ENCODE data around the gene ICAM5.

The ICAM5 gene

GRCh38 chr19:10285393-10285792, 4.4 kb upstream of the ICAM5 start:
- H3K27ac ChIP-seq: peak overlapping the region; percentile 93
- POLR2A ChIA-PET (ENCODE audit: low non-redundant PET): interaction anchor here (0.6 to 1.5 kb wide), 3 partner anchors 12 to 30 kb away, joined by 3 to 7 read pairs (median 4); partner anchors contain the start of gene ICAM1
- no peak for DNase-seq (ENCODE audit: low spot score)
- TF ChIP-seq, protein P1, sequence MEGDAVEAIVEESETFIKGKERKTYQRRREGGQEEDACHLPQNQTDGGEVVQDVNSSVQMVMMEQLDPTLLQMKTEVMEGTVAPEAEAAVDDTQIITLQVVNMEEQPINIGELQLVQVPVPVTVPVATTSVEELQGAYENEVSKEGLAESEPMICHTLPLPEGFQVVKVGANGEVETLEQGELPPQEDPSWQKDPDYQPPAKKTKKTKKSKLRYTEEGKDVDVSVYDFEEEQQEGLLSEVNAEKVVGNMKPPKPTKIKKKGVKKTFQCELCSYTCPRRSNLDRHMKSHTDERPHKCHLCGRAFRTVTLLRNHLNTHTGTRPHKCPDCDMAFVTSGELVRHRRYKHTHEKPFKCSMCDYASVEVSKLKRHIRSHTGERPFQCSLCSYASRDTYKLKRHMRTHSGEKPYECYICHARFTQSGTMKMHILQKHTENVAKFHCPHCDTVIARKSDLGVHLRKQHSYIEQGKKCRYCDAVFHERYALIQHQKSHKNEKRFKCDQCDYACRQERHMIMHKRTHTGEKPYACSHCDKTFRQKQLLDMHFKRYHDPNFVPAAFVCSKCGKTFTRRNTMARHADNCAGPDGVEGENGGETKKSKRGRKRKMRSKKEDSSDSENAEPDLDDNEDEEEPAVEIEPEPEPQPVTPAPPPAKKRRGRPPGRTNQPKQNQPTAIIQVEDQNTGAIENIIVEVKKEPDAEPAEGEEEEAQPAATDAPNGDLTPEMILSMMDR (conservative IDR thresholded peaks at IDR 0.05; ENCODE audit: low read depth): no peak
- CTCF ChIA-PET: interaction anchor here (0.6 to 2.0 kb wide), 4 partner anchors 11 to 27 kb away, joined by 3 to 4 read pairs (median 4); no protein-coding TSS in a partner anchor

DNA sequence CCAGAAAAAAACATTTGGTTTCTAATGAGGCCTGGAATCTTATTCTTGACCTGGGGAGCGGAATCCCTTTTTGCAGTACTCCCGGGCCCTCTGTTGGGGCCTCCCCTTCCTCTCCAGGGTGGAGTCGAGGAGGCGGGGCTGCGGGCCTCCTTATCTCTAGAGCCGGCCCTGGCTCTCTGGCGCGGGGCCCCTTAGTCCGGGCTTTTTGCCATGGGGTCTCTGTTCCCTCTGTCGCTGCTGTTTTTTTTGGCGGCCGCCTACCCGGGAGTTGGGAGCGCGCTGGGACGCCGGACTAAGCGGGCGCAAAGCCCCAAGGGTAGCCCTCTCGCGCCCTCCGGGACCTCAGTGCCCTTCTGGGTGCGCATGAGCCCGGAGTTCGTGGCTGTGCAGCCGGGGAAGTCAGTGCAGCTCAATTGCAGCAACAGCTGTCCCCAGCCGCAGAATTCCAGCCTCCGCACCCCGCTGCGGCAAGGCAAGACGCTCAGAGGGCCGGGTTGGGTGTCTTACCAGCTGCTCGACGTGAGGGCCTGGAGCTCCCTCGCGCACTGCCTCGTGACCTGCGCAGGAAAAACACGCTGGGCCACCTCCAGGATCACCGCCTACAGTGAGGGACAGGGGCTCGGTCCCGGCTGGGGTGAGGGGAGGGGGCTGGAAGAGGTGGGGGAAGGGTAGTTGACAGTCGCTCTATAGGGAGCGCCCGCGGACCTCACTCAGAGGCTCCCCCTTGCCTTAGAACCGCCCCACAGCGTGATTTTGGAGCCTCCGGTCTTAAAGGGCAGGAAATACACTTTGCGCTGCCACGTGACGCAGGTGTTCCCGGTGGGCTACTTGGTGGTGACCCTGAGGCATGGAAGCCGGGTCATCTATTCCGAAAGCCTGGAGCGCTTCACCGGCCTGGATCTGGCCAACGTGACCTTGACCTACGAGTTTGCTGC, 2.7 kb upstream of the ICAM5 start, which contains the start of gene ICAM4:
Gene ICAM4, plus strand, starts transcription at position 153 of the 935 bp plus-strand sequence. Its CDS starts 58 bp downstream, at position 211.
- ChIA-PET CTCF (interaction anchor here (1.4 kb wide), 1 partner anchor 28 kb away, joined by 3 read pairs; no protein-coding TSS in a partner anchor), POLR2A (ENCODE audit: low non-redundant PET) (interaction anchor here (1.5 kb wide), 1 partner anchor 16 kb away, joined by 7 read pairs; the partner anchor contains the start of gene ICAM1)
- TF ChIP-seq, protein P1 (conservative IDR thresholded peaks at IDR 0.05; ENCODE audit: low read depth): no peak
- DNase-seq (ENCODE audit: low spot score): no peak
- peak within 1 kb of the TSS; percentile 93 for H3K27ac ChIP-seq

- POLR2A ChIA-PET (ENCODE audit: low non-redundant PET): interaction anchor here (2.5 kb wide), 1 partner anchor 18 kb away, joined by 15 read pairs; the partner anchor contains the start of gene ICAM1
- H3K27ac ChIP-seq: peak overlapping the region; percentile 93
- TF ChIP-seq, protein P1 (conservative IDR thresholded peaks at IDR 0.05; ENCODE audit: low read depth): no peak
- CTCF ChIA-PET: interaction anchor here (0.6 to 1.2 kb wide), 4 partner anchors 18 to 32 kb away, joined by 3 to 5 read pairs (median 4); partner anchors contain the start of gene ICAM1
- peak; percentile 94 for DNase-seq (ENCODE audit: low spot score)
Measured at GRCh38 chr19:10288662-10289166, 1.0 kb upstream of the ICAM5 start.

- ChIA-PET POLR2A (ENCODE audit: low non-redundant PET) (interaction anchor here (0.6 to 2.5 kb wide), 5 partner anchors 9 to 547 kb away, joined by 3 to 15 read pairs (median 5); partner anchors contain the start of genes ICAM1, TMED1 and TYK2), CTCF (interaction anchor here (0.6 to 1.7 kb wide), 7 partner anchors 19 to 147 kb away, joined by 3 to 11 read pairs (median 5); partner anchors contain the start of gene ICAM1)
- peak overlapping the region; percentile 93 for H3K27ac ChIP-seq
- TF ChIP-seq, protein P1 (conservative IDR thresholded peaks at IDR 0.05; ENCODE audit: low read depth): no peak
- DNase-seq (ENCODE audit: low spot score): peak; percentile 79
Measured at GRCh38 chr19:10289167-10289835, 451 bp upstream of the ICAM5 start.

DNA sequence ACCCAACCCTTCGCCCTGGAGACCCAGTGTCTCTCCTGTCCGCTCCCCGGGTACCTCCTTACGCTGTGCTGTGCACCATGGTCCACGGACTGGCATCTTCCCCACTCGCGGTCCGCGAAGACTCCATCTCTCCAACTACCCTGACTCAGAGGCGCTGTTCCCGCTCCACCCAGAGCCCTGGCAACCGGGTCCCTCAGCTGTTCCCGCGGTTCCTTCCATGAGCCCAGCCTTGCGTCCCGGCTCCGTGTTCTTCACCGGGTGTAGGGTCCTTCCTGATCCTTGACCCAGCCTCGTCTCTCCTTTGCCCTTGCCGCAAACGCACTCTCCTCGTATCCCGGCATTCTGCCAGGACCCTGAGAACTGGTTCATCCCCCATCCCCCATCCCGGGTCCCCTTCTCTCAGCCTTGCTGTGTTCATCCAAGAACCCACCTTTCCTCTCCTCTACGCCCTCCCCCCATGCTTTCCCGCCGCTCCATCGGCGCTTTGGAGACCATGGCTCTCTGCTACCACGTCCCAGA, 664 bp downstream of the ICAM5 start:
- POLR2A ChIA-PET (ENCODE audit: low non-redundant PET): interaction anchor here (1.2 to 2.5 kb wide), 2 partner anchors 20 to 44 kb away, joined by 5 to 15 read pairs; partner anchors contain the start of gene ICAM1
- peak; percentile 30 for DNase-seq (ENCODE audit: low spot score)
- TF ChIP-seq, protein P1 (conservative IDR thresholded peaks at IDR 0.05; ENCODE audit: low read depth): no peak
- CTCF ChIA-PET: interaction anchor here (0.6 to 1.7 kb wide), 6 partner anchors 21 to 214 kb away, joined by 3 to 11 read pairs (median 5); no protein-coding TSS in a partner anchor
- H3K27ac ChIP-seq: peak overlapping the region; percentile 93

All from RWPE1 (cell line).